EH (cell line): Measurements from ENCODE around the gene SLC30A1.
"Not testable (repeated sequence)": the region's sequence is repeated elsewhere in the genome, so short reads cannot be mapped to it uniquely, and the experiment has no call there.

Experiments
- DNase-seq: peaks from one replicate; pipeline ENCODE4 v3.0.0-alpha.2; 2015; ENCODE audit warnings: low read depth

The SLC30A1 gene

GRCh38 chr1:211583011-211583992 lies 4.3 kb upstream of the SLC30A1 start:
- no peak for DNase-seq

GRCh38 chr1:211581526-211581925 lies 2.6 kb upstream of the SLC30A1 start:
- DNase-seq = peak; percentile 83

- DNase-seq = no peak
These were observed 1.3 kb upstream of the SLC30A1 start for GRCh38 chr1:211580303-211580687.

DNA sequence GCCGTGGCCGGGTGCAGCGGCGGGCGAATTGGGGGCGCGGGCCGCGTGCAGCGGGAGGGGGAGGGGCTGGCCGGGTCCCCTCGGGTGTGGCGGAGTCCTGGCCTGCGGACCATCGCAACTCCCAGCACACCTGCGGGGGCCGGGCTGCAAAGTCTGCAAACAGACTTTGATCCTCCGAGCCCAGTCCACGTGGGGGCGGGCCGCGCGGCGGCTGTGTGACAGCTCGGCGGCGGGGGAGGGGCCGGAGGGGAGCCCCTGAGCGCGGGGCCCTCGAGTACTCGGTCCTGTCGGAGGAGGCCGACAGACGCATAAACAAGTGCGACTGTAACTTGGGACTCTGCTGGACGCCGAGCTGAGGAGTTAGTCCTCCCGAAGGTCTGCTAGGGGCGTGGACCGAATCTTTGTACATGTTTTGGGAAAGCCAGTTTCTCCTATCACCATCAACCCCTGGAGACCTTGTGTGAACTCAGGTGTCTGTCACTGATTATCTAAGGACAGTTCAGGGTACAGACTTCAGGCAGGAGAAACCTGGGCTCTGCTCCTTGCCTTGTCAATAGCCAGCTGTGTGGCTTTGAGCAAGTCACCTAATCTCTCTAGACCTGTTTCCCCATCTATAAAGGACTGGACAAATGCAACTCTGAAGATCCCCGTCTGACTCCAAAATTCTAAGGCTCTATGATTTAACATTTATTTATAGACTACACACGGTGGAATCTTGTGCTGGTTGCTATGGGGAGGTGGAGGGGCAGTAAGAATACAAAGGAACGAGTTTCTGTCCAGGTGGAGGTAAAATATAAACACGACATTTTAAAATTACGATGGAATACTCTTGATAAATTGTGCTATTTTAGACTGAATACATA lies 710 bp upstream of the SLC30A1 start:
- peak; percentile 59 for DNase-seq

DNA sequence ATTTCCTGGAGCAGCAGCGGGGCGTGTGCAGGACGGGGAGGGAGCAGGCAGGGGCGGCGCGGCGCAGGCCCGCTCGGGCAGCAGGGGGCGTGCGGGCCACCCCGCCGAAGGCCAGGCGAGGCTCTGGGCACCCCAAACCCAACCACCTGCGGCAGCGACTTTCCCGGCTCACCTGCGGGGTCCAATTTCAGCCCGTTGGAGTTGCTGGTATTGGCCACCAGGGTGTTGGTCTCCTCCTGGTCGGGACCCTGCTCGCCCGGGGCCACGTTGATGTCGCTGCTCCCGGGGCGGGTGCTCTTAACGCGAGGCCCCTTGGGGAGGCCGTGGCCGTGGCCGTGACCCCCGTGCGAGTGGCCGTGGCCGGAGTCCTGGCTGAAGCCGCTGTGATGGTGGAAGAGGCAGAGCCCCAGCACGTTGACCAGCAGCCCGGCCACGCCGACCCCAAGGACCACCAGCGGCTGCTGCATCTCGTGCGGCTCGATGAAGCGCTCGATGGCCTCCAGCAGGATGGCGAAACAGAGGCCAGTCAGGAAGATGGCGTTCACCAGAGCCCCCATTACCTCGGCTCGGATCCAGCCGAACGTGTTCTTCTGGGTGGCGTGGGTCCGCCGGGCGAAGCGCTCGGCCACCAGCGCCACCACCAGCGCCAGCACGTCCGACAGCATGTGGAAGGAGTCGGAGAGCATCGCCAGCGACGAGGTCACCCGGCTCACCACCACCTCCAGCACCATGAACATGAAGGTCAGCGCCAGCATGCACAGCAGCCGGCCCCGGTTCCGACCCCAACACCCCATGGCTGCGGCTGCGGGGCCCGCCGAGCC lies 932 bp downstream of the SLC30A1 start:
- DNase-seq = peak; percentile 75

DNA sequence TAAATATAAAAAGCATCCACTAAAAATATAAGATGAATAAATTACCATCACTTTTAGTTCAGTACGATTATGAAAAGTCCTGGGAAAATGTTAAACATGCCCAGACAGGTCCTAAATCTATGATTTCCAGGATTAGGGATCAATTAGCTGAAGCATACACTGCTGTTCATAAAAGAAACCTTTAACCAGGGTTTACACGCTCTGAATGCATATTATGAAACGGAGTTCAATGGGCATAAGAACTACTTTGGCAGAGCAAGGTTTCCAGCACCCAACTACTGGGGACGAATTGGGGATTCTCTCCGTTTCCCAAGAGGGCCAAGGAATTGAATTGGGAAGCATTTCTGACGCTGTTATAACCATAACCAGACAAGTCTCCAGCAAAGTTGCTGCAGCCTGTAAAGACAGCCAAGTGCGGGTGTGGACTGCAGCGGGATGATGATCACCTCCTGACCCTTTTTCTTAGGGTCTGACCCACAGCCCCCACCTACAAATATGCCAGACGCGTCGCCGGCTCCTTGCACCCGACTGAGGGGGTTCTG lies 1.6 kb downstream of the SLC30A1 start:
- DNase-seq = no peak

DNA sequence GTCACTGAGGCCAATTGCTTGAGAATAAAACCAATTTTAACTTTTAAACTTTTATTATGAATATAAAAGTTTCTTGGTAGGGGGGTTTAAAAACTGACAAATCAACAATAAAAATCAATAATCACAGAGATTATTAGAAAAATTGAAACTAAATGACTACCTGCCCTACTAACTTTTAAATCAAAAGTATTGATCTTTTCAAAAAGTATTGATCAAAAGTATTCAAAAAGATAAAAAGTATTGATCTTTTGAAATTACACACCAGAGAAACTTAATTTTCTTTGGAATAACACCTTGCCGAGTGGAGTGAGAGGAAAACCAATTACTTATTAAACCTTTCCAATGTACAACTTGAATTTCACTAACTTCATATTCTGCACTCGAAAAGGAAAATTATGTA lies 2.2 kb downstream of the SLC30A1 start:
- no peak for DNase-seq

DNA sequence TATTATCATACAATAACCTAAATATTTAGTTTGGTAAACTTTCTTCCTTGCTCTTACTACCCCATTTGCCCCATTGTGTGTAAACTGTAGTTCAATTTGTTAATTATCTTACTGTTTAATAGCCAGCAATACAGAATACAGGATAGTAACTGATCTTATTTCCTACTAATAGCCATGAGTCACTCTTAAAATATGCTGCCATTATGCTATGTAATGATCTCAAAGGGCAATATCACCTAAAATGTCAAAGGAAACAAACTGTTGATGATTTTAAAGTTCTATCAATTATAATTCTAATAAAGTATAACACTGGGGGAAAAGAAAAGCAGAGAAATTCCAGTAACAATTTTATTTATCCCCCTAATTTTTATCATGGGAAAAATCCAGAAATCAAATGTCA lies 4.3 kb downstream of the SLC30A1 start:
- peak; percentile 37 for DNase-seq

DNA sequence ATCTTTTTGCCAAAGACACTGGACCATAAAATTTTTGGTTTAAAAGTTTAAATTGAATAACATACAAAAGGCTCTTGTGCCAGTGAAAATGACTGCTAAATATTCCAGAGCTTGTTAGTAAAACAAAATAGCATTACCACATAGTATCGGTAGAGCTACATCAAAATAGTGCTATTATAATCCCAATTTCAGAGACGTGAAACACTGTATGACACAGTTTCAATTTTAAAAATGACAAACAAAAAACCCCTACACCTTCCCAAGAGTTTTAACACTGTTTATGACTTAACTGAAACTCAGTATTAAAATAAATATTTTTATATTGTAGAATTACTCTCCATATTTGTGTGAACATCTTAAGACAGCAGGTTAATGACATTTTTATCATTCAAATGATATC lies 7.0 kb downstream of the SLC30A1 start:
- DNase-seq = no peak

DNA sequence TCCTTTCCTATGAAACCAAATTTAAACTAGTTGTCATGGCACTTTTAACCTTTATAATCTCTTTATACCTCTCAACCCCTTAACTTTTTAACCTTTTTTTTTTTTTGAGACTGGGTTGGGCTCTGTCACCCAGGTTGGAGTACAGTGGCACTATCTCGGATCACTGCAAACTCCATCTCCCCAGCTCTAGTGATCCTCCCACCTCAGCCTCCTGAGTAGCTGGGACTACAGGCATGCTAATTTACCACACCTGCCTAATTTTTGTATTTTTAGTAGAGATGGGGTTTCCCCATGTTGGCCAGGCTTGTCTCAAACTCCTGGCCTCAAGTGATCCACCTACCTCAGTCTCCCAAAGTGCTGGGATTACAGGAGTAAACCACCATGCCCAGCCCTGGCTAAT lies 8.6 kb downstream of the SLC30A1 start:
- DNase-seq = not testable (repeated sequence)

- no peak for DNase-seq
These were observed 12.4 kb downstream of the SLC30A1 start for GRCh38 chr1:211566431-211567025.

GRCh38 chr1:211564084-211564483 lies 14.9 kb downstream of the SLC30A1 start:
- DNase-seq = no peak

GRCh38 chr1:211559222-211560010 lies 19.5 kb downstream of the SLC30A1 start:
- DNase-seq = no peak

- no peak for DNase-seq
These were observed 20.9 kb downstream of the SLC30A1 start for GRCh38 chr1:211557894-211558625.

DNA sequence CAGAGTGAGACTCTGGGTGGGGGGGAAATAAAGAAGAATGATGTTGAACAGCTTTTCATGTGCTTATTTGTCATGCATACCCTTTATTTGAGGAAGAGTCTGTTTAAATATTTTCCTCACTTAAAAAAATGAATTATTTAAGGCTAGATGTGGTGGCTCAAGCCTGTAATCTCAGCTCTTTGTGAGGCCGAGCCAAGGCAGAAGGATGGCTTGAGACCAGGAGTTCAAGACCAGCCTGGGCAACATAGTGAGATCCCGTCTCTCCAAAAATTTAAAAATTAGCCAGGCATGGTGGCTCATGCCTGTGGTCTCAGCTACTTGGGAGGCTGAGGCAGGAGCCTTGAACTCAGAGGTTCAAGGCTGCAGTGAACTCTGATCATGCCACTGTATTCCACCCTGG lies 25.4 kb downstream of the SLC30A1 start:
- no peak for DNase-seq

DNA sequence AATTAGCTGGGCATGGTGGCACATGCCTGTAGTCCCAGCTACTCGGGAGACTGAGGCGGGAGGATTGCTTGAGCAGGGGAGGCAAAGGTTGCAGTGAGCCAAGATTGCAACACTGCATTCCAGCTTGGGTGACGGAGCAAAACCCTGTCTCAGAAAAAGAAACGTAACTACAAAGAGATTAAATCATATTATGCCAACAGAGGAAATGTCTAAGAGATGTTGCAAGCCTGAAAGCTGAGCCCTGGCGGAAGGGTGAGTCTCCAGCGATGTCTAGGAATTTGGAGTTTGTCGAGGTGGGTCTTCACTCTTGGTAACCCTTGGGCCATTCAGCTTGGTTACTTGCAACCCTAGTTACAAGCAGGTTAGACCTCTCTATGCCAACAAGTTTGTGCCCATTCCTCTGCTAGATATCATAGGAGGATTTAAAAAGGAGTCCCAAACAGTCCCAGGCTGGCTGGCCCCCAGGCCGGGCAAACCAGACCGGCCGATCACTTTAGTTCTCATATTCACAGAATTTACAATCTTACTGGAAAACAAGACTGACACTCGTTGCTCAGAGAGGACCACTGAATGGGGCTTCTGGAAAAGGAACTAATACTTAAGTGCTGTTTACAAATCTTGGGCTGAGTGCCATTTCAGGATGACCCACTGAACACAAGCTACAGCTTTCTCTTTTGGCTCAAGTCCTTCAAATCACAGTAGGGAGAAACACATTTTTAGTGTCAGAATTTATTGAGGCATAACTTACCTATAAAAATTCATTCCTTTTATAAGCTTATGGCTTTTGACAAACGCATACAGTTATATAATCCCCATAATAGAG lies 27.1 kb downstream of the SLC30A1 start:
- peak; percentile 44 for DNase-seq

DNA sequence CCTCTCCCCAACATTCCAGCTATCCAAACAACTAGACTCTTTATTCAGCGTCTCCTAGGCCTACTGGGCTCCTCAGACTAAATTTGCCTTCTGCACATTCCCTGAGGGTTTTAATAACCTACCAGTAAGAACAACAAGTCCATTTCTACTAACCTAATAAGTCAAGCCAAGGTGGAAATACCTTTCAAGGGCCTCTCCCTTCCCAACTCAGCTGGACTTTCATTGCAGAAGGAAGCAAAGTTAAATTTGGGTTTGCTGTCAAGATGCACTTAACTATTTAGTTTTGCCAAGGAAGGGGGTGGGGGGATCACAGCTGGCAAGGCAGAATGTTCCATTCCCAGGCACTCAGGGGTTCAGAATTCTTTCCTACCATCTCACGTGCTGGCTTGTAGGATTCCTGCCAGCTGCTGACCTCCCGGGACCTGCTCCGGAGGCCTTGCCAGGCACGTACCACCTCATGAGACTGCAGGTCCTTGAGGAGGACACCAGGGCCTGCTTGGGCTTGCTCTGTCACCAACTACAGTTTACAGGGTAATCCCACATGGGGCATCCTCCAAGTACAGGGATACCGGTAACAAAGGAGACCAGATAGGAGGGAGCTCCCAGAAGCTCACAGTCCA lies 29.8 kb downstream of the SLC30A1 start:
- DNase-seq = no peak

DNA sequence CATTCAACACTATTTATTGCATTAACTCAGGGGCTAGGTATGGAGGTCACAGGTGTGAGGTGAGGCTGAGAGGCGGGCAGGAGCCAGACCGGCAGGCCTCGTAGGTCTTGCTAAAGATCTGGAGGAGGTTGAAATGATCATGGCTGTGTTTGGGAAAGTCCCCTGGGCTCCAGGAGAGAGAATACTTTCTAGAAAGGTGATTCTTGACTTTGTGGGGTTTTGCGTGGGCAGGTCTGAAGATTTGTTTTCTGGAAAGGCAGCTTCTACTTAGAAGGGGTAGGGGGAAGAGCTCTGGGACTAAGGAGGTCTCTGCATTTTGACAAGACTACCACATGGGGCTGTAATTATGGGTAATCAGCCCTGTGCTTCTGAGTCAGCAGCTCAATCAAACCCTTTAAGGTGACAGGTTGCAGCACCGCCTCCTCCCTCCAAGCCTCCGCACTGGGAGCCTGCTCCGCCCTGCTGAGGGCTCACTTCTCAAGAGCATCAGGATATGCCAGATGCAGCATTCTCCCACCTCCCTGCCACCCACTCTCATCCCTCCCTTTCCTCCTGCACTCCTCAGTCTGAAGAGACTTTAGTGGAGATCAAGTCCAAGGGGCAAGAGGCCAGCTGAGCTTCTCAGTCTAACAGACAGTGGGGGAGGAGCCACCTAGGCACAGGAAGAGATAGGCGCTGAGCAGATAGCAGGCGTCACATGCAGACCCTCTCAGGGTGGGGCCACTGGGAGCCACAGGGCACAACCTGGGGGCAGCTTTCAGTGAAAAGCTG lies 30.5 kb downstream of the SLC30A1 start:
- DNase-seq = no peak
